ENCODE data around the gene CCNI2. TPM values are rescaled to one million over a fixed set of nuclear protein-coding genes. Genes with fewer than 3 reads are reported as not detected.

CCNI2 gene
- total RNA-seq, 1 experiment from 2014 or later = 1.7 TPM

DNA sequence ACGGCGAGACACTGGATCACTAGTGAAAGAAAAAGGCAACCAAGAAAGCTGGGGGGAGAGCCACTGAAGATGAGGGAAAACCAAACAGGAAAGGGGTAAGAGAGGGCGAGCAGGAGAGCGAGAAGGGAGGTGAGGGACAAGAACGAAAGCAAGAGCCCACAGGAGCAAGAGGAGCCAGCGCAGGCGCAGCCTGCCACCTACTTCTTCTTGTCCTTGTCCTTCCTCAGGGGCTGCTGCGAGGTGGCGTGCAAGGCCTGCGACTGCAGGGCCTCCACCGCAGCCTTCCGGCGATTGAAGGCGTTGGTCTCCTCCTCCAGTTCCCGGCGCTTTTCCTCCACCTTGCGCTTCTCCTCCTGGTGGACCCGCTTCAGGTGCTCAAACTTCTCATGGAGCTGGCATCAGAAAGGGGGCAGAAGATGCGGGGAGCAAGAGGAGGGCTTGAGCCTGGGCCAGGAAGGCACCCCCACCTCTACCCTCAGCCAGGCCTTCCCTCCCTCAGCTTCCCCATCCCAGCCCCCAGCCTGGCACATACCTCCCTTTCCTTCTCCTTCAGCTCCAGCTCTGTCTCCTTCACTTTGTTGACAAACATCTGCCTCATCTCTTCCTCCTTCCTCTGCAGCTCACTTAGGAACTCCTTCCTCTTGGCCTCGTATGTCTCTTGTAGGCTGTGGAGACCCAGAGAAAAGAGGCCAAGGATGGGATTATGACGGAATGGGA, 13.5 kb downstream of the CCNI2 start:
- Mint-ChIP-seq H3K27me3 (ENCODE audit: low read depth) (no peaks in the 10 kb centered on the region), H3K27ac (no peak overlapping the region), H3K4me1 (no peaks in the 10 kb centered on the region), H3K4me3 (no peak overlapping the region), H3K9me3 (no peaks in the 10 kb centered on the region), H3K36me3 (peaks cover 2% of the 10 kb centered on the region; the same call in 1 of the 2 replicates)
- POLR2A ChIA-PET = no interaction called here
- CTCF ChIA-PET = interaction anchor here (1.9 kb wide), 1 partner anchor 59 kb away, joined by 6 read pairs; no protein-coding TSS in a partner anchor
- ATAC-seq (no peak), DNase-seq (ENCODE audit: low spot score) (no peak)
- TF ChIP-seq, protein P1, sequence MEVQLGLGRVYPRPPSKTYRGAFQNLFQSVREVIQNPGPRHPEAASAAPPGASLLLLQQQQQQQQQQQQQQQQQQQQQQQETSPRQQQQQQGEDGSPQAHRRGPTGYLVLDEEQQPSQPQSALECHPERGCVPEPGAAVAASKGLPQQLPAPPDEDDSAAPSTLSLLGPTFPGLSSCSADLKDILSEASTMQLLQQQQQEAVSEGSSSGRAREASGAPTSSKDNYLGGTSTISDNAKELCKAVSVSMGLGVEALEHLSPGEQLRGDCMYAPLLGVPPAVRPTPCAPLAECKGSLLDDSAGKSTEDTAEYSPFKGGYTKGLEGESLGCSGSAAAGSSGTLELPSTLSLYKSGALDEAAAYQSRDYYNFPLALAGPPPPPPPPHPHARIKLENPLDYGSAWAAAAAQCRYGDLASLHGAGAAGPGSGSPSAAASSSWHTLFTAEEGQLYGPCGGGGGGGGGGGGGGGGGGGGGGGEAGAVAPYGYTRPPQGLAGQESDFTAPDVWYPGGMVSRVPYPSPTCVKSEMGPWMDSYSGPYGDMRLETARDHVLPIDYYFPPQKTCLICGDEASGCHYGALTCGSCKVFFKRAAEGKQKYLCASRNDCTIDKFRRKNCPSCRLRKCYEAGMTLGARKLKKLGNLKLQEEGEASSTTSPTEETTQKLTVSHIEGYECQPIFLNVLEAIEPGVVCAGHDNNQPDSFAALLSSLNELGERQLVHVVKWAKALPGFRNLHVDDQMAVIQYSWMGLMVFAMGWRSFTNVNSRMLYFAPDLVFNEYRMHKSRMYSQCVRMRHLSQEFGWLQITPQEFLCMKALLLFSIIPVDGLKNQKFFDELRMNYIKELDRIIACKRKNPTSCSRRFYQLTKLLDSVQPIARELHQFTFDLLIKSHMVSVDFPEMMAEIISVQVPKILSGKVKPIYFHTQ (CRISPR knock-in tag; IDR thresholded peaks at IDR 0.05) = no peak
- TF ChIP-seq SMAD4 (CRISPR knock-in tag; IDR thresholded peaks at IDR 0.05) (no peak), EMX1 (CRISPR knock-in tag; IDR thresholded peaks at IDR 0.05) (no peak), OVOL2 (CRISPR knock-in tag; IDR thresholded peaks at IDR 0.05; ENCODE audit: borderline replicate concordance) (no peak), NFYB (CRISPR knock-in tag; conservative IDR thresholded peaks at IDR 0.05; ENCODE audit: low read depth) (no peak), ETV6 (CRISPR knock-in tag; IDR thresholded peaks at IDR 0.05) (no peak), CREM (CRISPR knock-in tag; IDR thresholded peaks at IDR 0.05) (no peak), NR3C1 (CRISPR knock-in tag; conservative IDR thresholded peaks at IDR 0.05; ENCODE audit: low read depth) (no peak), GTF2I (CRISPR knock-in tag; conservative IDR thresholded peaks at IDR 0.05) (no peak), JUN (CRISPR knock-in tag; IDR thresholded peaks at IDR 0.05) (no peak), ZNF416 (CRISPR knock-in tag; IDR thresholded peaks at IDR 0.05) (no peak), GABPB1 (CRISPR knock-in tag; IDR thresholded peaks at IDR 0.05) (no peak), JAZF1 (CRISPR knock-in tag; IDR thresholded peaks at IDR 0.05) (no peak)
- TF ChIP-seq, protein P2, sequence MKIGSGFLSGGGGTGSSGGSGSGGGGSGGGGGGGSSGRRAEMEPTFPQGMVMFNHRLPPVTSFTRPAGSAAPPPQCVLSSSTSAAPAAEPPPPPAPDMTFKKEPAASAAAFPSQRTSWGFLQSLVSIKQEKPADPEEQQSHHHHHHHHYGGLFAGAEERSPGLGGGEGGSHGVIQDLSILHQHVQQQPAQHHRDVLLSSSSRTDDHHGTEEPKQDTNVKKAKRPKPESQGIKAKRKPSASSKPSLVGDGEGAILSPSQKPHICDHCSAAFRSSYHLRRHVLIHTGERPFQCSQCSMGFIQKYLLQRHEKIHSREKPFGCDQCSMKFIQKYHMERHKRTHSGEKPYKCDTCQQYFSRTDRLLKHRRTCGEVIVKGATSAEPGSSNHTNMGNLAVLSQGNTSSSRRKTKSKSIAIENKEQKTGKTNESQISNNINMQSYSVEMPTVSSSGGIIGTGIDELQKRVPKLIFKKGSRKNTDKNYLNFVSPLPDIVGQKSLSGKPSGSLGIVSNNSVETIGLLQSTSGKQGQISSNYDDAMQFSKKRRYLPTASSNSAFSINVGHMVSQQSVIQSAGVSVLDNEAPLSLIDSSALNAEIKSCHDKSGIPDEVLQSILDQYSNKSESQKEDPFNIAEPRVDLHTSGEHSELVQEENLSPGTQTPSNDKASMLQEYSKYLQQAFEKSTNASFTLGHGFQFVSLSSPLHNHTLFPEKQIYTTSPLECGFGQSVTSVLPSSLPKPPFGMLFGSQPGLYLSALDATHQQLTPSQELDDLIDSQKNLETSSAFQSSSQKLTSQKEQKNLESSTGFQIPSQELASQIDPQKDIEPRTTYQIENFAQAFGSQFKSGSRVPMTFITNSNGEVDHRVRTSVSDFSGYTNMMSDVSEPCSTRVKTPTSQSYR (CRISPR knock-in tag; IDR thresholded peaks at IDR 0.05) = no peak
- TF ChIP-seq, protein P3, sequence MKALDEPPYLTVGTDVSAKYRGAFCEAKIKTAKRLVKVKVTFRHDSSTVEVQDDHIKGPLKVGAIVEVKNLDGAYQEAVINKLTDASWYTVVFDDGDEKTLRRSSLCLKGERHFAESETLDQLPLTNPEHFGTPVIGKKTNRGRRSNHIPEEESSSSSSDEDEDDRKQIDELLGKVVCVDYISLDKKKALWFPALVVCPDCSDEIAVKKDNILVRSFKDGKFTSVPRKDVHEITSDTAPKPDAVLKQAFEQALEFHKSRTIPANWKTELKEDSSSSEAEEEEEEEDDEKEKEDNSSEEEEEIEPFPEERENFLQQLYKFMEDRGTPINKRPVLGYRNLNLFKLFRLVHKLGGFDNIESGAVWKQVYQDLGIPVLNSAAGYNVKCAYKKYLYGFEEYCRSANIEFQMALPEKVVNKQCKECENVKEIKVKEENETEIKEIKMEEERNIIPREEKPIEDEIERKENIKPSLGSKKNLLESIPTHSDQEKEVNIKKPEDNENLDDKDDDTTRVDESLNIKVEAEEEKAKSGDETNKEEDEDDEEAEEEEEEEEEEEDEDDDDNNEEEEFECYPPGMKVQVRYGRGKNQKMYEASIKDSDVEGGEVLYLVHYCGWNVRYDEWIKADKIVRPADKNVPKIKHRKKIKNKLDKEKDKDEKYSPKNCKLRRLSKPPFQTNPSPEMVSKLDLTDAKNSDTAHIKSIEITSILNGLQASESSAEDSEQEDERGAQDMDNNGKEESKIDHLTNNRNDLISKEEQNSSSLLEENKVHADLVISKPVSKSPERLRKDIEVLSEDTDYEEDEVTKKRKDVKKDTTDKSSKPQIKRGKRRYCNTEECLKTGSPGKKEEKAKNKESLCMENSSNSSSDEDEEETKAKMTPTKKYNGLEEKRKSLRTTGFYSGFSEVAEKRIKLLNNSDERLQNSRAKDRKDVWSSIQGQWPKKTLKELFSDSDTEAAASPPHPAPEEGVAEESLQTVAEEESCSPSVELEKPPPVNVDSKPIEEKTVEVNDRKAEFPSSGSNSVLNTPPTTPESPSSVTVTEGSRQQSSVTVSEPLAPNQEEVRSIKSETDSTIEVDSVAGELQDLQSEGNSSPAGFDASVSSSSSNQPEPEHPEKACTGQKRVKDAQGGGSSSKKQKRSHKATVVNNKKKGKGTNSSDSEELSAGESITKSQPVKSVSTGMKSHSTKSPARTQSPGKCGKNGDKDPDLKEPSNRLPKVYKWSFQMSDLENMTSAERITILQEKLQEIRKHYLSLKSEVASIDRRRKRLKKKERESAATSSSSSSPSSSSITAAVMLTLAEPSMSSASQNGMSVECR (CRISPR knock-in tag; IDR thresholded peaks at IDR 0.05; ENCODE audit: borderline replicate concordance) = no peak

Data from WTC11 (cell line).